Stimulated activated CD8-positive, alpha-beta memory T cell treated with anti-CD3 and anti-CD28 coated beads, Interleukin-7, amount 100 ng/mL, for 48 hours (primary cell): ENCODE measurements around the gene ZFP90.

Experiments
- DNase-seq, 2 donors: peaks; one replicate each; pipeline ENCODE4 v3.0.0-alpha.2; 2020; ENCODE audit warnings: low read depth in 1 of 2; ENCODE audit errors: extremely low read depth in 1 of 2

ZFP90 gene

GRCh38 chr16:68575082-68575481, 36.0 kb downstream of the ZFP90 start:
- DNase-seq = no peak

DNA sequence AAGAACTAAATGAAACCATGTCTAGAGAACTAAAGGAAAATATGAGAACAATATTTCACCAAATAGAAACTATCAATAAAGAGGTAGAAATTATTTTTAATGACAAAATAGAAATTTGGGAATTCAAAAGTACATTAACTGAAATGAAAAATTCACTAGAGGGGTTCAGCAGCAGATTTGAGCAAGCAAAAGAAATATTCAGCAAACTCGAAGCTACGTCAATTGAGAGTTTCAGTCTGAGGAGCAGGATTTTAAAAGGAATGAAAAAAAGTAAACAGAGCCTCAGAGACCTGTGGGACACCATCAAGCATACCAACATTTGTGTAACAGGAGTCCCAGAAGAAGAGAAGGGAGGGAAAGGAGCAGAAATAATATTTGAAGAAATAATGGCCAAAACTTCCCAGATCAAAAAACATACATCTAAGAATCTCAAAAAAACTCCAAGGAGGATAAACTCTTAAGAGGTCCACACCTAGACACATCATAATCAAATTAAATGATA, 38.3 kb downstream of the ZFP90 start:
- DNase-seq = no peak

GRCh38 chr16:68590201-68590994, 51.3 kb downstream of the ZFP90 start:
- DNase-seq = peak; percentile 36 to 64

DNA sequence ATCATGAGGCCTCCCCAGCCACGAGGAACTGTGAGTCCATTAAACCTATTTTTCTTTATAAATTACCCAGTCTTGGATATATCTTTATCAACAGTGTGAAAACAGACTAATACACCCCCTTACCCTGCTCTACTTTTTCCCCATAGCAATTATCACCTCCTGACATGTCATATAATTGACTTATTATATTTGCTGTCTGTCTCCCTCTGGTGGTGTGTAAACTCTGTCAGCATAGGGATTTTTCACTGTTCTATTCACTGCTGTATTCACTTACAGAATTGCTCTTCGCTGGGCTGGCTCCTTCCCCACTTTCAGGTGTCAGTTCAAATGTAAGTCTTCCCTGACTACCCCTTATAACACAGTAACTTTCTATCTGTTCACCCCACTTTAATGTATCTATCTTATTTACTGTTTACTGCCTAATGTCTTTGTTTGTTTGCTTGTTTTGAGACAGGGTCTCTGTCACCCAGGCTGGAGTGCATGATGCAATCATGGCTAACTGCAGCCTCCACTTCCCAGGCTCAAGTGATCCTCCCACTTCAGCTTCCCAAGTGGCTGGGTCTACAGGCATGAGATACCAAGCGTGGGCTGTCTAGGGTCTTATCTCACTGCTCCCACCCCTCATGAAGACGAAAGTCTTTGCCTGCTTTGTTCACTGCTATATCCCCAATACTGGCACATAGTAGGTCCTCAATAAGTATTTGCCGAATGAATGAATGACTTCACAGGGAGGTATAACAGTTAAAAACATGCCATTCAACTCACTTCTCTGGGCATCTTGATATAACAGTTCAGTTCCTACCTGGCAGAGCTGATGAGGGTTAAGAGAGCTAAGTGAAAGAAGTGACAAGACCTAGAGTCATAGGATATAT, 53.6 kb downstream of the ZFP90 start:
- DNase-seq = no peak

DNA sequence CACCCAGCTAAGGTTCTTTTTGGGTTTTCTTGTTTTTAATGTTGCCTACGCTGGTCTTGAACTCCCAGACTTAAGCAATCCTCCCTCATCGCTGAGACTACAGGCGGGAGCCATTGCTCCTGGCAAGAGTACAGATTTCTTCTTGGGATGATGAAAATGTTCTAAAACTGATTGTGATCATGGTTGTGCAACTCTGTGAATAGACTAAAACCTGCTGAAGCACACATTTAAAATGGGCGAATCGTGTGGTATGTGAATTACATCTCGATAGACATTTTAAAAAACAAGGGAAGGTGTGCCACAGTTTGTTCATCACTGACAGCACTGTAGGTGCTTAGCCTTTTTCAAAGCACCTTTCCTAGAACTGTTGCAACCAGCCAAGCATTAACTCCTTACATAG, 57.2 kb downstream of the ZFP90 start:
- DNase-seq = no peak

DNA sequence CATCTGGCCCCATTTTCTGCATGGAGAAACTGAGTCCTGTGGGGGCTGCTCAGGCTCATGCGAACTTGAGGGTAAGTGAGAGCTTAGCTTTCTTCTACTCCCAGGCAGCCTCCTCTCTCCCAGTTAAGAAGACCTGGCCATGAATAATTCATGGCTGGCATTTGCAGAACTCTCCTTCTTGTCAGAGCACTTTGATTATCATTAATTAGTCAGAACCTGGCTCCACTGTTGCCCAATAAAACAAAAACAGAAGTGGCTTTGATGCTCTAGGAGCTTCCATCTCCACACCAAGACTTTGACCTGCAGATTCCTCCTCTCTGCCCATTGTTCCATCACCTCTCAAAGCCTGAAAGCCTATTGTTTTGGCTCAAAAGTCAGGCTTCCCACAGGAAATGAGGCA, 60.5 kb downstream of the ZFP90 start:
- DNase-seq = no peak

DNA sequence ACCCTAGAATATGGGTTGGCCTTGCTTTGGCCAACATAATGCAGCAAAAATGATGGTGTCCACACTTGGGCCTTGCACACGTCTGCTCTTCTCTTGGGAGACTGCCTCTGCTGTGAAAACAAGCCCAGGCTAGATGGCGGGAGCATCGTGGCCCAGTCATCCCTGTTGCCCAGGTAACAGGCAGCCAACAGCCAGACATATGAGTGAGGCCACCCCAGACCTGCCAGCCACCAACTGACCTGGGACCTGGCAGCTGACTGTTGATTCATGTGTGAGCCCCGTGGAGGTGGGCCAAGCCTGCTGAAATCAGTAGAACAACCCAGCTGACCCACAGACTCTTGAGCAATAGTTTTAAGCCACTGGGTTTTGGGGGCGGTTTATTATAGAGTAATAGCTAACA, 66.7 kb downstream of the ZFP90 start:
- DNase-seq = no peak

GRCh38 chr16:68607443-68607842, 68.4 kb downstream of the ZFP90 start:
- no peak for DNase-seq

DNA sequence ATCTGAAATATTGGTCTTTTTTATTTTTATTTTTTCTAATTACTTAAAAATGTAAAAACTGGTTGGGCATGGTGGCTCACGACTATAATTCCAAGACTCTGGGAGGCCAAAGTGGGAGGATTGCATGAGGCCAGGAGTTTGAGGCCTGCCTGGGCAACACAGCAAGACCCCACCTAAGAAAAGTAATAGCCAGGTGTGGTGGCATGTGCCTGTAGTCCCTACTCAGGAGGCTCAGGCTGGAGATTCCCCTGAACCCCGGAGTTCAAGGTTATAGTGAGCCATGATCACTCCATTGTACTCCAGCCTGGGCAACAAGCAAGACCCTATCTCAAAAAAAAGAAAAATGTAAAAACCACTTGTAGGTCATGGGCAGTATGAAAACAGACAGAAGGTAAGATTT, 69.2 kb downstream of the ZFP90 start:
- DNase-seq = no peak

DNA sequence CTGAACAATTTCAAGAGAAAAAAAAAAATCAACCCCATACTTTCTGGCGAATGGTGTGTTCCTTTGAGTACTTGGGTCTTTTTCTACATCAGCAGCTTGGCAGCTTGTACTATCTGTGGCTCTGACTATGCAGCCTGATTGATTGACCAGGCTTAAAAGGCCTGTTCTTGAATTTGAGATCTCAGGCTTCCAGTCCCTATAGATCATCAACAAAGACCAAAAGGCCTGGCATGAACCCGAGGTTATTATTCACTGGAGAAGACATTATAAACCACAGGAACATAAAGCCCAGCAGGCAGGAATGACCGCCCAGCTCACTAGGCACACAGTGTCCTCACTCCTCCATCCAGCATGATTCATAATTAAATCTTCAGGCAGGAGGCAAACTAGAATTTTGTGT, 73.9 kb downstream of the ZFP90 start:
- DNase-seq = no peak

- DNase-seq = no peak
Observed at GRCh38 chr16:68617734-68618133, 78.6 kb downstream of the ZFP90 start.
